GDM1 (cell line): ENCODE results near the gene CCDC102B.
"Not testable (repeated sequence)": the region's sequence is repeated elsewhere in the genome, so short reads cannot be mapped to it uniquely, and the experiment has no call there.

ENCODE experiments used
- DNase-seq: peaks from one replicate; lab custom pipeline; 2025; lab: John Stamatoyannopoulos, UW

CCDC102B gene

GRCh38 chr18:68830256-68831045 is 32.6 kb downstream of the CCDC102B start:
- DNase-seq, result no peak

GRCh38 chr18:68833756-68834155 is 35.9 kb downstream of the CCDC102B start:
- no peak for DNase-seq

GRCh38 chr18:68837665-68838451 is 40.0 kb downstream of the CCDC102B start:
- DNase-seq, result no peak

GRCh38 chr18:68839701-68840100 is 41.8 kb downstream of the CCDC102B start:
- DNase-seq, result no peak

- no peak for DNase-seq
Measured at GRCh38 chr18:68840554-68841263, 42.8 kb downstream of the CCDC102B start.

- no peak for DNase-seq
Measured at GRCh38 chr18:68841301-68841700, 43.4 kb downstream of the CCDC102B start.

- DNase-seq, result no peak
Measured at GRCh38 chr18:68842951-68843350, 45.1 kb downstream of the CCDC102B start.

- DNase-seq, result no peak
Measured at GRCh38 chr18:68843473-68844089, 45.7 kb downstream of the CCDC102B start.

- no peak for DNase-seq
Measured at GRCh38 chr18:68847219-68847837, 49.4 kb downstream of the CCDC102B start.

- no peak for DNase-seq
Measured at GRCh38 chr18:68848242-68848641, 50.4 kb downstream of the CCDC102B start.

- no peak for DNase-seq
Measured at GRCh38 chr18:68854786-68855391, 57.0 kb downstream of the CCDC102B start.

GRCh38 chr18:68855491-68855890 is 57.6 kb downstream of the CCDC102B start:
- DNase-seq, result no peak

GRCh38 chr18:68861365-68861764 is 63.5 kb downstream of the CCDC102B start:
- no peak for DNase-seq

GRCh38 chr18:68865021-68865420 is 67.1 kb downstream of the CCDC102B start:
- no peak for DNase-seq

GRCh38 chr18:68865503-68865902 is 67.6 kb downstream of the CCDC102B start:
- DNase-seq, result no peak

- no peak for DNase-seq
Measured at GRCh38 chr18:68873003-68873402, 75.1 kb downstream of the CCDC102B start.

GRCh38 chr18:68874361-68874760 is 76.5 kb downstream of the CCDC102B start:
- no peak for DNase-seq

GRCh38 chr18:68879947-68880346 is 82.1 kb downstream of the CCDC102B start:
- DNase-seq, result not testable (repeated sequence)

- DNase-seq, result no peak
Measured at GRCh38 chr18:68887410-68887809, 89.5 kb downstream of the CCDC102B start.

GRCh38 chr18:68893354-68893753 is 95.5 kb downstream of the CCDC102B start:
- no peak for DNase-seq

- no peak for DNase-seq
Measured at GRCh38 chr18:68897286-68897685, 99.4 kb downstream of the CCDC102B start.
